WTC11 (cell line): ENCODE results near the gene DGKG. TPM values are rescaled to one million over a fixed set of nuclear protein-coding genes. Genes with fewer than 3 reads are reported as not detected.

Experiments used
- ATAC-seq: fragments of 200-7000 bp; cut with Tn5 transposase; 2 replicates; pipeline ENCODE4 v1.10.0; 2021; ENCODE audit warnings: mild to moderate bottlenecking, moderate library complexity
- CTCF ChIA-PET: fragments of 300-600 bp; sonication (Branson Sonifier 250); formaldehyde crosslinking; loops from one replicate; lab custom pipeline; 2021; ENCODE audit warnings: antibody characterized with exemption; lab: Charles Lee
- POLR2A ChIA-PET: fragments of 350-600 bp; sonication (Branson Sonifier 250); formaldehyde crosslinking; loops from one replicate; lab custom pipeline; 2021; ENCODE audit warnings: antibody characterized with exemption; lab: Charles Lee
- DNase-seq: peaks from one replicate; pipeline ENCODE4 v3.0.0; 2021; ENCODE audit warnings: low spot score
- H3K27ac Mint-ChIP-seq: 2 replicates; pipeline ENCODE4 v1.8.0; 2021; ENCODE audit warnings: mixed read lengths
- H3K27me3 Mint-ChIP-seq: 2 replicates; pipeline ENCODE4 v1.8.0; 2021; ENCODE audit warnings: low read depth, mild to moderate bottlenecking, moderate library complexity, mixed read lengths
- H3K36me3 Mint-ChIP-seq: 2 replicates; pipeline ENCODE4 v1.8.0; 2021; ENCODE audit warnings: mixed read lengths
- H3K4me1 Mint-ChIP-seq: 2 replicates; pipeline ENCODE4 v1.8.0; 2022; ENCODE audit warnings: mixed read lengths
- H3K4me3 Mint-ChIP-seq: 2 replicates; pipeline ENCODE4 v1.8.0; 2021; ENCODE audit warnings: mild to moderate bottlenecking, moderate library complexity, mixed read lengths
- H3K9me3 Mint-ChIP-seq: 2 replicates; pipeline ENCODE4 v1.8.0; 2021; ENCODE audit warnings: mixed read lengths
- ARID4B ChIP-seq: sonication (generic); formaldehyde crosslinking; IDR thresholded peaks from 2 replicates; pipeline ENCODE4 v1.8.0; 2023; ENCODE audit warnings: missing genetic modification reagents, mild to moderate bottlenecking, borderline replicate concordance
- ATF1 ChIP-seq: sonication (generic); formaldehyde crosslinking; IDR thresholded peaks from 2 replicates; pipeline ENCODE4 v1.8.1; 2023; ENCODE audit warnings: mild to moderate bottlenecking, moderate library complexity, missing genetic modification reagents
- ETV6 ChIP-seq: sonication (generic); formaldehyde crosslinking; IDR thresholded peaks from 2 replicates; pipeline ENCODE4 v1.8.1; 2022; ENCODE audit warnings: mild to moderate bottlenecking, missing genetic modification reagents
- GABPB1 ChIP-seq: sonication (generic); formaldehyde crosslinking; IDR thresholded peaks from 2 replicates; pipeline ENCODE4 v1.8.1; 2023; ENCODE audit warnings: mild to moderate bottlenecking, missing genetic modification reagents
- GTF2I ChIP-seq: fragments of 250-450 bp; sonication (Bioruptor Pico); conservative IDR thresholded peaks from 2 replicates; pipeline ENCODE4 v1.4.0; 2021; ENCODE audit warnings: mild to moderate bottlenecking
- HMGA2 ChIP-seq: fragments of 250-450 bp; sonication (Bioruptor Pico); IDR thresholded peaks from 2 replicates; pipeline ENCODE4 v1.4.0; 2021; ENCODE audit warnings: mild to moderate bottlenecking, moderate library complexity
- NR3C1 ChIP-seq: sonication (generic); formaldehyde crosslinking; conservative IDR thresholded peaks from 2 replicates; pipeline ENCODE4 v1.8.1; 2023; ENCODE audit warnings: low read depth, mild to moderate bottlenecking, missing genetic modification reagents
- RORB ChIP-seq: fragments of 250-450 bp; sonication (Bioruptor Pico); IDR thresholded peaks from 2 replicates; pipeline ENCODE4 v1.9.0; 2021; ENCODE audit warnings: mild to moderate bottlenecking
- SMAD3 ChIP-seq: sonication (generic); formaldehyde crosslinking; IDR thresholded peaks from 2 replicates; pipeline ENCODE4 v1.8.0; 2022; ENCODE audit warnings: missing genetic modification reagents, mild to moderate bottlenecking, borderline replicate concordance
- SMAD4 ChIP-seq: sonication (generic); formaldehyde crosslinking; IDR thresholded peaks from 2 replicates; pipeline ENCODE4 v1.8.0; 2022; ENCODE audit warnings: mild to moderate bottlenecking, missing genetic modification reagents
- TEAD1 ChIP-seq: sonication (generic); formaldehyde crosslinking; IDR thresholded peaks from 2 replicates; pipeline ENCODE4 v1.8.0; 2022; ENCODE audit warnings: mild to moderate bottlenecking, missing genetic modification reagents
- TP53 ChIP-seq: sonication (generic); formaldehyde crosslinking; IDR thresholded peaks from 2 replicates; pipeline ENCODE4 v1.8.1; 2023; ENCODE audit warnings: mild to moderate bottlenecking, missing genetic modification reagents
- ZBTB21 ChIP-seq: sonication (generic); formaldehyde crosslinking; IDR thresholded peaks from 2 replicates; pipeline ENCODE4 v1.8.1; 2023; ENCODE audit warnings: mild to moderate bottlenecking, missing genetic modification reagents, borderline replicate concordance
- ZNF121 ChIP-seq: sonication (generic); formaldehyde crosslinking; IDR thresholded peaks from 2 replicates; pipeline ENCODE4 v1.8.0; 2023; ENCODE audit warnings: missing genetic modification reagents
- ZNF138 ChIP-seq: sonication (generic); formaldehyde crosslinking; conservative IDR thresholded peaks from 2 replicates; pipeline ENCODE4 v1.8.1; 2022; ENCODE audit warnings: mild to moderate bottlenecking, moderate library complexity, missing genetic modification reagents
- ZNF219 ChIP-seq: sonication (generic); formaldehyde crosslinking; IDR thresholded peaks from 2 replicates; pipeline ENCODE4 v1.8.0; 2023; ENCODE audit warnings: missing genetic modification reagents, mild to moderate bottlenecking, borderline replicate concordance
- ZNF317 ChIP-seq: sonication (generic); formaldehyde crosslinking; IDR thresholded peaks from 2 replicates; pipeline ENCODE4 v1.8.1; 2023; ENCODE audit warnings: low read depth, mild to moderate bottlenecking, moderate library complexity, missing genetic modification reagents, borderline replicate concordance
- total RNA-seq: library from RNA; stranded (reverse); gene quantifications from 3 replicates; pipeline ENCODE4 v1.2.3, GENCODE V29; 2021
- TF ChIP-seq, protein P1 (sequence below): fragments of 200-600 bp; IDR thresholded peaks from 2 replicates; pipeline ENCODE4 v1.8.0; 2022; ENCODE audit warnings: antibody characterized with exemption
- TF ChIP-seq, protein P2 (sequence below): sonication (generic); formaldehyde crosslinking; IDR thresholded peaks from 2 replicates; pipeline ENCODE4 v1.8.0; 2022; ENCODE audit warnings: mild to moderate bottlenecking, missing genetic modification reagents
- TF ChIP-seq, protein P3 (sequence below): sonication (generic); formaldehyde crosslinking; IDR thresholded peaks from 2 replicates; pipeline ENCODE4 v1.8.1; 2022; ENCODE audit warnings: low read depth, mild to moderate bottlenecking, moderate library complexity, missing genetic modification reagents, borderline replicate concordance
- TF ChIP-seq, protein P4 (sequence below): fragments of 250-450 bp; sonication (Bioruptor Pico); IDR thresholded peaks from 2 replicates; pipeline ENCODE4 v2.1.2; 2022; ENCODE audit warnings: mild to moderate bottlenecking, moderate library complexity

The DGKG gene
- total RNA-seq, 1 experiment from 2014 or later = 0.92 TPM

DNA sequence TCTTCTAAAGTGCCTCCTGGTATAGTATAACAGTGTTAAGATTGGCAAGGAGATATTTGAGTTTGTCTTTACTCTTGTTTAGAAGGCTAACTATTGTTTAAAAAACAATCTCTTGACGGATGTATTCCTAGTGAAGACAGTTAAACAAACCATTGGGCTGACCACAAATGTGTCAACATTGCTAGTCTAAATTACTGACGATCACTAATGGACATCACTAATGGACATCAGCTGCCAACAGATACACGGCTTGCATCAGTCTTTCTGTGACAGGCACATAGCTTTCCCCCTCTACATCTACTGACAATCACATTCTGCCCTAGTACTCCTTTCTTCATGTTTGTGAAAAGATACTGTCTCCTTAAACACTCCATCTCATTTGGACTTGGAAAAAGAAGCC lies 196.0 kb downstream of the DGKG start:
- TF ChIP-seq GTF2I (CRISPR knock-in tag) = no peak
- TF ChIP-seq, all 79 proteins: peak for 0
- H3K9me3 Mint-ChIP-seq = no peaks in the 10 kb centered on the region
- DNase-seq (no peak), ATAC-seq (no peak)
- no peak overlapping the region for H3K4me3 Mint-ChIP-seq
- POLR2A ChIA-PET = no interaction called here
- H3K36me3 Mint-ChIP-seq = no peaks in the 10 kb centered on the region
- no peaks in the 10 kb centered on the region; the same call in 1 of the 2 replicates for H3K27me3 Mint-ChIP-seq
- no peaks in the 10 kb centered on the region for H3K4me1 Mint-ChIP-seq
- H3K27ac Mint-ChIP-seq = no peak overlapping the region
- CTCF ChIA-PET = no interaction called here

DNA sequence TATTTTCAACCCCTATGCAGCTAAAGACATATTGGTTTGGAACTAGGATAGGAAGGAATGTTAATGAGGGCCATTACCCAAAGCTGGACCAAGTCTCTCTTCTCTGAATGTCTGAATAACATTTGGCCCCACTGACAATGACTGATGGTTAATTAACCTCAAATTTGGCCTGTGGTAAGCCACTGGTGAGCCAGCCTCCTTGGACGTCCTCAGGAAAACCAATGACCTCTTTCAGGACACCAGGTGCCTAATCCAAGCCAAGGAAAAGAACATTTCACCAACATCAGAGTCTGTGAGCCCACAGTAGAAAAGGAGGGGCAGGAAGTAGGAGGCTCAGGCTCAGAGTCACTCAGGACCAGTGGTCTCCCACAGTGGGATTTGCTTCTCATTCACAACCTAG lies 196.7 kb downstream of the DGKG start:
- TF ChIP-seq SMAD3 (CRISPR knock-in tag) (no peak), TEAD1 (CRISPR knock-in tag) (no peak)
- ATAC-seq = no peak
- H3K4me3 Mint-ChIP-seq = no peak overlapping the region
- ChIA-PET CTCF (no interaction called here), POLR2A (no interaction called here)
- H3K36me3 Mint-ChIP-seq = no peaks in the 10 kb centered on the region
- H3K27me3 Mint-ChIP-seq = no peaks in the 10 kb centered on the region; the same call in 1 of the 2 replicates
- H3K9me3 Mint-ChIP-seq = no peaks in the 10 kb centered on the region
- no peak for DNase-seq
- no peak overlapping the region for H3K27ac Mint-ChIP-seq
- H3K4me1 Mint-ChIP-seq = no peaks in the 10 kb centered on the region

GRCh38 chr3:186164696-186165095 lies 197.3 kb downstream of the DGKG start:
- no peaks in the 10 kb centered on the region for H3K36me3 Mint-ChIP-seq
- CTCF ChIA-PET = no interaction called here
- no peak for TF ChIP-seq GABPB1 (CRISPR knock-in tag)
- TF ChIP-seq, protein P1, sequence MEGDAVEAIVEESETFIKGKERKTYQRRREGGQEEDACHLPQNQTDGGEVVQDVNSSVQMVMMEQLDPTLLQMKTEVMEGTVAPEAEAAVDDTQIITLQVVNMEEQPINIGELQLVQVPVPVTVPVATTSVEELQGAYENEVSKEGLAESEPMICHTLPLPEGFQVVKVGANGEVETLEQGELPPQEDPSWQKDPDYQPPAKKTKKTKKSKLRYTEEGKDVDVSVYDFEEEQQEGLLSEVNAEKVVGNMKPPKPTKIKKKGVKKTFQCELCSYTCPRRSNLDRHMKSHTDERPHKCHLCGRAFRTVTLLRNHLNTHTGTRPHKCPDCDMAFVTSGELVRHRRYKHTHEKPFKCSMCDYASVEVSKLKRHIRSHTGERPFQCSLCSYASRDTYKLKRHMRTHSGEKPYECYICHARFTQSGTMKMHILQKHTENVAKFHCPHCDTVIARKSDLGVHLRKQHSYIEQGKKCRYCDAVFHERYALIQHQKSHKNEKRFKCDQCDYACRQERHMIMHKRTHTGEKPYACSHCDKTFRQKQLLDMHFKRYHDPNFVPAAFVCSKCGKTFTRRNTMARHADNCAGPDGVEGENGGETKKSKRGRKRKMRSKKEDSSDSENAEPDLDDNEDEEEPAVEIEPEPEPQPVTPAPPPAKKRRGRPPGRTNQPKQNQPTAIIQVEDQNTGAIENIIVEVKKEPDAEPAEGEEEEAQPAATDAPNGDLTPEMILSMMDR = no peak
- TF ChIP-seq ZNF138 (CRISPR knock-in tag) = no peak
- no peak for TF ChIP-seq ZNF317 (CRISPR knock-in tag)
- TF ChIP-seq, protein P2, sequence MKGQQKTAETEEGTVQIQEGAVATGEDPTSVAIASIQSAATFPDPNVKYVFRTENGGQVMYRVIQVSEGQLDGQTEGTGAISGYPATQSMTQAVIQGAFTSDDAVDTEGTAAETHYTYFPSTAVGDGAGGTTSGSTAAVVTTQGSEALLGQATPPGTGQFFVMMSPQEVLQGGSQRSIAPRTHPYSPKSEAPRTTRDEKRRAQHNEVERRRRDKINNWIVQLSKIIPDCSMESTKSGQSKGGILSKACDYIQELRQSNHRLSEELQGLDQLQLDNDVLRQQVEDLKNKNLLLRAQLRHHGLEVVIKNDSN (CRISPR knock-in tag) = no peak
- TF ChIP-seq ARID4B = no peak
- TF ChIP-seq, protein P3, sequence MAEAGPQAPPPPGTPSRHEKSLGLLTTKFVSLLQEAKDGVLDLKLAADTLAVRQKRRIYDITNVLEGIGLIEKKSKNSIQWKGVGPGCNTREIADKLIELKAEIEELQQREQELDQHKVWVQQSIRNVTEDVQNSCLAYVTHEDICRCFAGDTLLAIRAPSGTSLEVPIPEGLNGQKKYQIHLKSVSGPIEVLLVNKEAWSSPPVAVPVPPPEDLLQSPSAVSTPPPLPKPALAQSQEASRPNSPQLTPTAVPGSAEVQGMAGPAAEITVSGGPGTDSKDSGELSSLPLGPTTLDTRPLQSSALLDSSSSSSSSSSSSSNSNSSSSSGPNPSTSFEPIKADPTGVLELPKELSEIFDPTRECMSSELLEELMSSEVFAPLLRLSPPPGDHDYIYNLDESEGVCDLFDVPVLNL (CRISPR knock-in tag) = no peak
- TF ChIP-seq HMGA2 (CRISPR knock-in tag) = no peak
- TF ChIP-seq ZNF121 = no peak
- TF ChIP-seq SMAD4 (CRISPR knock-in tag) = no peak
- no peak for TF ChIP-seq TP53 (CRISPR knock-in tag)
- no peak for TF ChIP-seq RORB (CRISPR knock-in tag)
- TF ChIP-seq TEAD1 (CRISPR knock-in tag) = no peak
- TF ChIP-seq ETV6 (CRISPR knock-in tag) = no peak
- no peak for TF ChIP-seq ZBTB21 (CRISPR knock-in tag)
- no peak for TF ChIP-seq ZNF219
- TF ChIP-seq ATF1 (CRISPR knock-in tag) = no peak
- TF ChIP-seq NR3C1 (CRISPR knock-in tag) = no peak
- TF ChIP-seq, protein P4, sequence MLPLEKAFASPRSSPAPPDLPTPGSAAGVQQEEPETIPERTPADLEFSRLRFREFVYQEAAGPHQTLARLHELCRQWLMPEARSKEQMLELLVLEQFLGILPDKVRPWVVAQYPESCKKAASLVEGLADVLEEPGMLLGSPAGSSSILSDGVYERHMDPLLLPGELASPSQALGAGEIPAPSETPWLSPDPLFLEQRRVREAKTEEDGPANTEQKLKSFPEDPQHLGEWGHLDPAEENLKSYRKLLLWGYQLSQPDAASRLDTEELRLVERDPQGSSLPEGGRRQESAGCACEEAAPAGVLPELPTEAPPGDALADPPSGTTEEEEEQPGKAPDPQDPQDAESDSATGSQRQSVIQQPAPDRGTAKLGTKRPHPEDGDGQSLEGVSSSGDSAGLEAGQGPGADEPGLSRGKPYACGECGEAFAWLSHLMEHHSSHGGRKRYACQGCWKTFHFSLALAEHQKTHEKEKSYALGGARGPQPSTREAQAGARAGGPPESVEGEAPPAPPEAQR (CRISPR knock-in tag) = no peak
- no peak for TF ChIP-seq GTF2I (CRISPR knock-in tag)
- H3K9me3 Mint-ChIP-seq = no peaks in the 10 kb centered on the region
- peaks cover under 1% of the 10 kb centered on the region; the same call in 1 of the 2 replicates for H3K27me3 Mint-ChIP-seq
- no peaks in the 10 kb centered on the region for H3K4me1 Mint-ChIP-seq
- H3K27ac Mint-ChIP-seq = no peak overlapping the region
- no peak overlapping the region for H3K4me3 Mint-ChIP-seq
- POLR2A ChIA-PET = no interaction called here
- ATAC-seq (no peak), DNase-seq (no peak)
